GM12891 (cell line): ENCODE data around the gene TCEA2.
A peak's percentile ranks its signal among the peaks of the same experiment; 100 is the strongest.

Source experiments
- DNase-seq: peaks from one replicate; pipeline ENCODE4 v3.0.0; 2011; ENCODE audit warnings: low spot score; ENCODE audit not compliant: insufficient read length
- FAIRE-seq: peaks from 2 replicates; lab custom pipeline; 2011; peaks lifted over from hg19 to GRCh38; lab: Jason Lieb, UNC
- PAX5 ChIP-seq: IDR thresholded peaks from 2 replicates; pipeline ENCODE4 v1.6.1; 2011; ENCODE audit warnings: low read length, moderate library complexity, mild to moderate bottlenecking; ENCODE audit not compliant: insufficient read depth, severe bottlenecking
- POLR2A ChIP-seq: IDR thresholded peaks from 2 replicates; pipeline ENCODE4 v1.6.1; 2011; ENCODE audit warnings: low read depth, low read length, control low read depth
- POLR2AphosphoS5 ChIP-seq: IDR thresholded peaks from 2 replicates; pipeline ENCODE4 v1.6.1; 2011; ENCODE audit warnings: low read depth, low read length, control low read depth
- POU2F2 ChIP-seq: IDR thresholded peaks from 2 replicates; pipeline ENCODE4 v1.6.1; 2011; ENCODE audit warnings: low read depth, mild to moderate bottlenecking, control low read depth, low read length, moderate library complexity
- SPI1 ChIP-seq: IDR thresholded peaks from 2 replicates; pipeline ENCODE4 v1.6.1; 2011; ENCODE audit warnings: low read depth, low read length, control low read depth
- TAF1 ChIP-seq: IDR thresholded peaks from 2 replicates; pipeline ENCODE4 v1.6.1; 2011; ENCODE audit warnings: low read depth, low read length, control low read depth

TCEA2 gene

DNA sequence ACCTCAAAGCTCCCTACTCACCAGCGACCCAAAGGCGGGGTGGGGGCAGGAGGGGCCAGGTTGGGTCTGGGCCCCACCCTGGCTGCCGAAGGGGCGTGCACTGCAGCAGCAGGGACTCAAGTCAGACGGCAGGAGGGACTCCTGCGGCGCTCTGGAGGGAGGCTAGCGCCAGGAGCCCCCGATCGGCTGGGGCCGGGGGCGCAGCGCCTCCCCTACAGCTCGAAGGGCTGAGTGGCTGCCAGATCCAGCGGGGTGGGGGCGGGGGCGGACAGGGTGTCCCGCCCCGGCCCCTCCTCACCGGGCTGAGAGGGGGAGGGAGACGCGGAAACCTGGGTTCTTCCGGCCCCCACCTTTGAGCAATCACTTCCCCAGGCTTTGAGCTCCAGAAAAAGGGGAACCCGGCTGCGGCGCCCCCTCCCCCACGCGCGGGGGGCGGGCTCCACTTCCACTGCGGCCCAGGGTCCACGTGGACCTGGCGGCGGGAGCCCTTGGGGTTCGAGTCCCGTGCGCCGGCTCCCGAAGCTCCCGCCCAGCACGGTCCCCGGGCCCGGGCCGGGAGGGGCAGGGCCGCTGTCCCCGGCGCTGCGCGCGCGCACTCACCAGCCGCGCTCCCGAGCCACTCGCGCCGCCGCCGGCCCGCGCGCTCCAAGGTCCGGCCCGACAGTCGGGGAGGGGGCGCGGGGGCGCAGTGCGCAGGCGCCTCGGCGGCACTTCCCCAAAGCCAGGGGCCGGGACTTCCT, 16.4 kb downstream of the TCEA2 start, which contains the start of gene RGS19:
Gene RGS19, minus strand, starts transcription at position 246 of the 740 bp plus-strand sequence. CDS start 2,632 bp downstream, outside the sequence.
- TF ChIP-seq POLR2AphosphoS5 (no peak), SPI1 (peak; percentile 80), PAX5 (no peak), POLR2A (no peak), TAF1 (no peak), POU2F2 (no peak)
- peak; percentile 70 for DNase-seq
- peak; percentile 94 for FAIRE-seq

DNA sequence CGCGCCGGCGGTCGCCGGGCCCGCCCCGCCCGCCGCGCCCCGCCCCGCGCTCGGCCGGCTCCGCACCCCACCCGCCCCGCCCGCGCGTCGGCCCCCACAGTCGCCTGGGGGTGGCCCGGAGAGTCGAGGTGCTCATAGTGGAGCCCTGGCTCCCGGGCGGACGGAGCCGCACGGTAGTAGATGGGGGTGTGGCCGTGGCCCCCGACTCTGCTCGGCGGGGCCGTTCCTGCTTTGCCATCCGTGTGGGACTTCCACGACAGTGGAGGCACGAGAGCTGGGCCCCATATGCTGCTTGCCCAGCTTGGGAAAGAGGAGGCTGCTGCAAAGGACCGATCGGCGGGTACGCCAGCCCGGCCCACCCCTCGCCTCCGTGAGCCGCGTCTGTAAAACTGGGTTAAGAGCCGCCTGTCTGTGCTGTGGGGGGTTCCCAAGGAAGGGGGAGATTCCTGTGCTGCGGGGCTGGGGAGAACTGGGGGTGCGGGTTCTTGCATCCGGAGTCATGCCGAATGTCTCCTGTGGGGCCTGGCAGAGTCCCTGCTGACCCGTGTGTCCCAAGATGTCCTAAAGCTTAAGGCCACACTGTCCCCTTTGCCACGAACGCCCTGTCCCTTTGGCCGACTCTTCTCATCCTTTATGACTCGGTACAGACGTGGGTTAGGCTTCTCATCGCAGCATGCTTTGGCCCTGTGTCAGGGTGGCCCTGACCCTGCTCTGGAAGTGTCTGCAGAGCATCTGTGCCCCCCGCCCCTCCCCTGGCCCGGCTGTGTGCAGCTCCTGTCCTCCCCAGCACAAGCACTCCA, 17.2 kb downstream of the TCEA2 start, which contains the start of gene OPRL1:
Gene OPRL1, plus strand, starts transcription at position 70 of the 800 bp plus-strand sequence. CDS start 12,639 bp downstream, outside the sequence.
- FAIRE-seq (peak; percentile 73), DNase-seq (peak; percentile 79)

DNA sequence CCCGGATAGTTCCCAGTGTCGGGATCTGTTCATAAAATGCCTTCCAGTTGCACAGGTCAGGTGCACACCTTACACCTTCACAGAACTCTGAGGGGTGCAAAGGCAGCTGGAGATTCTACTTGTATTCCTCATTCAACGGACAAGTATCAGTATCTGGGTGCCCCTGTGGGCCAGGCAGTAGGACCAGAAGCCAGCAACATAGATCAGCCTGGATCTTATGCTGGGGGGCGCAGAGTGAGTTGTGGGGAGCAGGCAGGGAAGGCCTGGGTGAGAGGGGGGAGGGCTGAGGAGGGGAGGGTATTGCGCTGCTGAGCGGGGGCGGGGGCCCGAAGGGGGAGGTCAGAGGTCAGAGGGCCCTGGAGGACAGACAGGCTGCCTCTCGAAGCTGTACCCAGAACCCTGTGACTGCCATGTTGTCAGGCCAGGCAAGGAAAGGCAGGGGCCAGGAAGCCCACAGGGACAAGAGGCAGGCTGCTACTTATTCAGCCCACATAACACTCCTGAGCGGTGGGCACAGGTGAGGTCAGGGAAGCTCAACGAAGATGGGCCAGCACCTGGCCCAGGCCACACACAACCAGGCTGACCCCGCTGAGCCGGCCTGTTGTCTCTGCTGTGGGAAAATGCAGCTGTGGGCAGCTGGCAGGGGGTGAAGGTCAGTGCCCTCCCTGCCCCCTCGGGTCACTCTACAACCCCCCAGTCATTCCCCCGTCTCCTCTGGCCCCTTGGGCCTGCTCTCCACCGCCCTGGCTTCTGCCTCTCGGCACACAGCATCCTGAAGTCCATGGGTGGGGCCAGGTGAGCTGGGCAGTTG, 18.0 kb downstream of the TCEA2 start:
- no peak for TF ChIP-seq POU2F2
- TF ChIP-seq POLR2A = no peak
- no peak for TF ChIP-seq POLR2AphosphoS5
- no peak for TF ChIP-seq SPI1
- FAIRE-seq = no peak
- DNase-seq = no peak

More for the DNA sequence above, 17.2 kb downstream of the TCEA2 start, which contains the start of gene OPRL1:
- TF ChIP-seq TAF1 = no peak
- no peak for TF ChIP-seq POU2F2
- TF ChIP-seq PAX5 = no peak
- TF ChIP-seq SPI1 = no peak
- TF ChIP-seq POLR2AphosphoS5 = no peak
- no peak for TF ChIP-seq POLR2A

DNA sequence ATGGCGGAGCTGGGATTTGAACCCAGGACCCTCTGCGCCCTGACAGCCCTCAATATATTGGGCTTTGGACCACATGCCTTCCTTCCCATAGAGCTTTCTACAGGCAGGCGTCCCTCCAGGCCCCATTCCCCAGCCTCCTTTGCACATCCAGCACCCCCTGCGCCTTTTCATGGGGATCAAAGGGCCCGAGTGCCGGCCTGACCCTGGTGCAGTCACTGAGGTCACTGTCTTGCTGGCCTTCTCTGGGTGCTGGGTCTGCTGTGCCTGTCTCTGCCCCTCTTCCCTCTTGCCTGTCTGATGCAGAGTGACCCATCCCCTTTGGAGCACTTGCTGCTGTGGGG, 18.6 kb downstream of the TCEA2 start:
- TF ChIP-seq POU2F2 (no peak), PAX5 (no peak), SPI1 (no peak), TAF1 (no peak), POLR2A (no peak), POLR2AphosphoS5 (no peak)
- DNase-seq (no peak), FAIRE-seq (no peak)

DNA sequence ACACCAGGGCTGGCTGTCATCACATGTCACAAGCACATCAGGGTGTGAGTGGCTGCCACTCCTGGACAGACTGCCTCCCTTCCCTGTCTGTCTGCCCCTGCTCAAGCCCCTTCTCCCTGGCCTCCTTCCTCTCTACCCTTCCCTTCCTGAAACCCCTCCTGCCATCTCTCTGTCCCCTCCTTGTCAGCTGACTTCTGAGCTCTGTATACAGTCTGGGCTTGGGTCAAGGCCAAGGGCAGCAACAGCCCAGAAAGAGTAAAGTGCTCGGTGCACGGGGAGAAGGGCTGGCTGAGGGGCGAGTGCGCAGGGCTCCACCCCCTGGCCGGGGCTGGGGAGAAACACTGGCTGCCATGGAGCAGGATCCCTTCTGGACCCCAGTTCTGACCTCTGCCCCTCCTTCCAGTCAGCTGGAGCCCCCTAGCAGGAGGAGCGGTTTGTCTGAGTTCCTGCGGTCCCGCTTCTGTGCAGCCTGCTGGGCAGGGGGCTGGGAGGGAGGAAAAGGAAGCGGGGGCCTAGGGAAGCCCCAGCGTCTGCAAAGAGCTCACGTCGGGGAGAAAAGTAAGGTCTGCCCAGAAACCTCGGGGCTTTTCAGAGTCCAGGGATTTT, 19.2 kb downstream of the TCEA2 start:
- no peak for TF ChIP-seq SPI1
- TF ChIP-seq PAX5 = no peak
- no peak for TF ChIP-seq POLR2AphosphoS5
- TF ChIP-seq POU2F2 = no peak
- TF ChIP-seq TAF1 = no peak
- no peak for TF ChIP-seq POLR2A
- FAIRE-seq = peak; percentile 66

DNA sequence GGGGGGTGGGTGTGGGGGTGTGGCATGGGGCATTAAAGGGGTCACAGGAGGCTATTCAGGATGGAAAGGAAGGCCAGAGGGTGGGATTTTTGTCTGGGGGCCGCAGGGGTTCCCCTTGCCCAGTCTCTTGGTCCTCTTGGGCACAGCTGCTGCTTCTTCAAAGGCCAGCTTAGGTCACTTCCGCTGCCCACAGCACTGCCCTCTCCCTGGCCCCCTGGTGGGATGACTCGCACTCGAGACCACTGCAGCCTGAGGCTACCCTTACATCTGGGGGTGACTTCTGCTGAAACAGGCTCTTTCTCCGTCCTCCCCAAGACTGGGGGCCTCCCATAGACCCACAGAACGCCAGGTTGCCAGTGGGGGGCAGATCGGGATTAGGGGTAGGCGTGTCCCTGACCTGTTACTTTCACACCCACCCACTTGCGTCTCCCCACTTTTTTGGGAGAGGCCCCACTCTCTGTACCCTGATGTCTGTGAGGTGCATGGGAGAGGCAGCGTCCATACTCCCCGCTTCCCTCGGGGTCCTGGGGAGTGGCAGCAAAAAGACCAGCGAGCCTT, 19.9 kb downstream of the TCEA2 start:
- DNase-seq (no peak), FAIRE-seq (no peak)
- no peak for TF ChIP-seq SPI1
- no peak for TF ChIP-seq POLR2A
- no peak for TF ChIP-seq PAX5
- no peak for TF ChIP-seq TAF1
- no peak for TF ChIP-seq POLR2AphosphoS5
- no peak for TF ChIP-seq POU2F2

More for the DNA sequence above, 19.2 kb downstream of the TCEA2 start:
- DNase-seq = no peak

DNA sequence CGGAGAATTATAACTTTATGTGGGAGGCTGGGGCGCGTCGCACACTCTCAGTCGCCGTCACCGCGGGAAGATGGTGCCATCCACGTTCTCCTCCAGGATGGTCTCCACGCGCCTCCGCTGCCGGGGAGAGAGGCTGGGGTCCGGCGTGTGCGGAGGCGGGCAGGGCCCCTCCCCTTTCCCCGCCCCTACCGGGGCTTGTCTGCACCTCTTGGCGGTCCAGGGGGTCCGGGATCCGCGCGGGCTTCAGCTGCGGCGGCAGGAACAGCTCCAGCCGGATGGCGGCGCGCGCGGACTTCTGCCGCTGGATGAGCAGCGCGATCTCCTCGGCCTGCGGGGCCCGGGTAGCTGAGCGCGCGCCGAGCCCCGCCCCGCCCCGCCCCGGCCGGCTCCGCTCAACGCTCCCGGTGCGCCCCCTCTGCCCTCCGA, 20.4 kb downstream of the TCEA2 start:
- FAIRE-seq (peak; percentile 54), DNase-seq (no peak)
- TF ChIP-seq PAX5 (no peak), SPI1 (no peak), POLR2AphosphoS5 (no peak), POU2F2 (no peak)

DNA sequence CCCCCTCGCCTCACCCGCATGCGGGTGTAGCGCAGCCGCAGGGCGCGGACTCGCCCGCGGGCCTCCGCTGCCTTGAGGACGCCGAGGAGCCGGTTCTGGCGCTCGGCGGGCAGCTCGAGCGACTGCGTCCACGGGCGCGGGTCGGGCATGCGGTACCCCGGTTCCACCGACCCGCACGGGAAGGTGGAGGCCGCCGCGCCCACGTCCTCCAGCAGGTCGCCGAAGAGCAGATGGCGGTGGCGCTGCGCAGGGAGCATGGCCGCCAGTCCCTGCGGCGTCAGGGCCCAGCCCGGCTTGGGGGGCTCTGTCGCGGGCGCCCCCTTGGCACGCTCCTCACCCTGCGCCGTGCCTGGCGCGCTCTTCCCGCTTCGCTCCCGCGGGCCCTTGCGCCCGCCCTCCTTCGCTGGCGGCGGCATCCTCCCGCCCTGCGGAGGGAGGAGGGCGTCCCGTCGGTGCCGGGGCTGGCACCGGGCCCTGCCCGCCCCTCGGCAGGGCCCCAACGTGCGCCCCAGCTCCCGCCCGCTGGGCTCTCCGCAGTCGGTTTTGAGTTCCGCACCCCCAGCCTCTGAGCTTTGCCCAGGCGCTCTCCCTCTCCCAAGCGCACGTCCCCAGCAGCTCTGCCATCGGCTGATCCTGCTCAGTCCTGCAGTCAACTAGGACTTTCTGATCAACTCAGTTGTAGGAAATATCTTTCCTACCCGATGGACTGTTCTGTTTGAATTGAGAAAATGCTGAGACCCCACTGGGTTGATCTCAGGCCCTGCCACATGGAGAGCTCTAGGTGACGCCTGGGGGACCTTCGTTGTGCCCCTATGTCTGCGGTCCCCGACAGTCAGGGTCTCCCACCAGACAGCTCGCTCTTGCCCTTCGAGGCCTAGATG, 21.0 kb downstream of the TCEA2 start, which contains the start of gene LKAAEAR1:
Gene LKAAEAR1, minus strand, starts transcription at position 595 of the 881 bp plus-strand sequence. Its CDS starts 179 bp downstream, at position 416.
- FAIRE-seq (peak; percentile 13), DNase-seq (no peak)
- TF ChIP-seq SPI1 (no peak), POLR2AphosphoS5 (no peak), PAX5 (no peak), TAF1 (no peak), POU2F2 (no peak), POLR2A (no peak)
